Caco-2 (cell line): Measurements from ENCODE around the gene COL24A1. TPM values are rescaled to one million over a fixed set of nuclear protein-coding genes. Genes with fewer than 3 reads are reported as not detected.

Source experiments
- BruUV-seq: library from RNA; stranded (reverse); fragments of 400-500 nt; replicated peaks from 2 replicates; lab custom pipeline; 2021; lab: Mats Ljungman, UMichigan
- CTCF ChIA-PET: fragments of 300-600 bp; sonication (Branson Sonifier 250); formaldehyde crosslinking; loops from one replicate; lab custom pipeline; 2022; ENCODE audit warnings: antibody characterized with exemption; lab: Charles Lee
- POLR2A ChIA-PET: fragments of 300-600 bp; sonication (Branson Sonifier 250); formaldehyde crosslinking; loops from one replicate; lab custom pipeline; 2022; ENCODE audit warnings: antibody characterized with exemption; lab: Charles Lee
- DNase-seq, 2 experiments: peaks; one replicate each; pipeline versions ENCODE4 v3.0.0 to v3.0.0-alpha.2; 2020 to 2022
- H3K27me3 ChIP-seq: replicated peaks from 2 replicates; pipeline ENCODE4 v1.6.0; 2011; ENCODE audit warnings: low read length; ENCODE audit not compliant: control insufficient read depth, insufficient read depth
- H3K36me3 ChIP-seq: 2 replicates; pipeline ENCODE4 v1.5.1; 2011; ENCODE audit warnings: low read length; ENCODE audit not compliant: control insufficient read depth, insufficient read depth
- H3K4me1 ChIP-seq: fragments of 250-450 bp; sonication (Bioruptor Pico); 2 replicates; pipeline ENCODE4 v1.5.1; 2020; ENCODE audit warnings: mild to moderate bottlenecking
- H3K4me3 ChIP-seq: 2 replicates; pipeline ENCODE4 v1.5.1; 2011; ENCODE audit warnings: low read depth, mild to moderate bottlenecking, control low read depth, low read length
- H3K9me3 ChIP-seq: fragments of 250-450 bp; sonication (Bioruptor Pico); 2 replicates; pipeline ENCODE4 v1.5.1; 2020; ENCODE audit warnings: mild to moderate bottlenecking, moderate library complexity
- H3K27ac Mint-ChIP-seq: one replicate; pipeline ENCODE4 v1.8.0; 2022; ENCODE audit warnings: mixed read lengths; ENCODE audit not compliant: unreplicated experiment
- H3K27me3 Mint-ChIP-seq: one replicate; pipeline ENCODE4 v1.8.0; 2022; ENCODE audit warnings: mixed read lengths; ENCODE audit not compliant: insufficient read depth, unreplicated experiment
- H3K36me3 Mint-ChIP-seq: one replicate; pipeline ENCODE4 v1.8.0; 2022; ENCODE audit warnings: mild to moderate bottlenecking, mixed read lengths; ENCODE audit not compliant: insufficient read depth, unreplicated experiment
- H3K4me1 Mint-ChIP-seq: one replicate; pipeline ENCODE4 v1.8.0; 2022; ENCODE audit warnings: low read depth, mixed read lengths; ENCODE audit not compliant: unreplicated experiment
- H3K4me3 Mint-ChIP-seq: one replicate; pipeline ENCODE4 v1.8.0; 2022; ENCODE audit warnings: mild to moderate bottlenecking, moderate library complexity, mixed read lengths; ENCODE audit not compliant: unreplicated experiment
- H3K9me3 Mint-ChIP-seq: one replicate; pipeline ENCODE4 v1.8.0; 2022; ENCODE audit warnings: mixed read lengths; ENCODE audit not compliant: unreplicated experiment
- intact Hi-C: fragments of 100-400 bp; cut with micrococcal nuclease; formaldehyde crosslinking; loops from one replicate; pipeline ENCODE4 v1.10.0; 2022; ENCODE audit not compliant: unreplicated experiment
- total RNA-seq: library from RNA; stranded (reverse); gene quantifications from 2 replicates; pipeline ENCODE4 v1.2.3, GENCODE V29; 2022
- TF ChIP-seq, protein P1 (sequence below), 2 experiments: fragments of 200-600 bp in 1 of 2; IDR thresholded peaks; 1 replicate in 1 of 2; 2 replicates in 1 of 2; pipeline versions ENCODE4 v1.5.1 to v1.8.0; 2011 to 2022; ENCODE audit warnings: antibody characterized with exemption in 1 of 2, control low read depth in 1 of 2, inconsistent platforms in 1 of 2, low read depth in 1 of 2, low read length in 1 of 2, mild to moderate bottlenecking in 1 of 2, moderate library complexity in 1 of 2; ENCODE audit not compliant: insufficient read depth in 1 of 2, severe bottlenecking in 1 of 2, unreplicated experiment in 1 of 2

Gene COL24A1
- total RNA-seq, 1 experiment from 2014 or later = 0.07 TPM

DNA sequence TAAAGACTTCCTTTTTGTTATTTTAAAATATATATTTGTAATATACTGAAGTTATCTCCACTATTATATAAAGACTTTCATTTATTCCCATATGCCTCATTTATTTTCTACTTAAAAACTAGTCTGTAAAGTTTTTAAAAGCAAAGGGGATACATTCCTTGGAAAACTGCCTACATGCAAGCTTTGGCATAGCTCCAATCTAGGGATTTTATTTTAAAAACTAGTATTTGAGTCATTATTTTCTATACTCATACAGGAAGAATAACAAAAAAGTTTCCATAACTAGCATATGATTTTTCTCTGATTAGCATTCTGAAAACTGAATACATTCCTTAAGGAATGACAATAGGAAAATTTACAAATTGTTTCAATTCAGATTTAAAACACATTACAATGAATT, 88.9 kb downstream of the COL24A1 start:
- H3K27me3 ChIP-seq = no peaks in the 10 kb centered on the region
- no peaks in the 10 kb centered on the region for H3K4me1 ChIP-seq
- CTCF ChIA-PET = no interaction called here
- POLR2A ChIA-PET = no interaction called here
- no peaks in the 10 kb centered on the region for H3K9me3 Mint-ChIP-seq
- no peak overlapping the region for H3K27ac Mint-ChIP-seq
- no TSS peak for BruUV-seq
- H3K36me3 ChIP-seq = no peaks in the 10 kb centered on the region
- intact Hi-C loops = no loop called here
- no peaks in the 10 kb centered on the region for H3K36me3 Mint-ChIP-seq
- no peaks in the 10 kb centered on the region for H3K4me1 Mint-ChIP-seq
- H3K27me3 Mint-ChIP-seq = no peaks in the 10 kb centered on the region
- no peak for DNase-seq
- TF ChIP-seq, protein P1, sequence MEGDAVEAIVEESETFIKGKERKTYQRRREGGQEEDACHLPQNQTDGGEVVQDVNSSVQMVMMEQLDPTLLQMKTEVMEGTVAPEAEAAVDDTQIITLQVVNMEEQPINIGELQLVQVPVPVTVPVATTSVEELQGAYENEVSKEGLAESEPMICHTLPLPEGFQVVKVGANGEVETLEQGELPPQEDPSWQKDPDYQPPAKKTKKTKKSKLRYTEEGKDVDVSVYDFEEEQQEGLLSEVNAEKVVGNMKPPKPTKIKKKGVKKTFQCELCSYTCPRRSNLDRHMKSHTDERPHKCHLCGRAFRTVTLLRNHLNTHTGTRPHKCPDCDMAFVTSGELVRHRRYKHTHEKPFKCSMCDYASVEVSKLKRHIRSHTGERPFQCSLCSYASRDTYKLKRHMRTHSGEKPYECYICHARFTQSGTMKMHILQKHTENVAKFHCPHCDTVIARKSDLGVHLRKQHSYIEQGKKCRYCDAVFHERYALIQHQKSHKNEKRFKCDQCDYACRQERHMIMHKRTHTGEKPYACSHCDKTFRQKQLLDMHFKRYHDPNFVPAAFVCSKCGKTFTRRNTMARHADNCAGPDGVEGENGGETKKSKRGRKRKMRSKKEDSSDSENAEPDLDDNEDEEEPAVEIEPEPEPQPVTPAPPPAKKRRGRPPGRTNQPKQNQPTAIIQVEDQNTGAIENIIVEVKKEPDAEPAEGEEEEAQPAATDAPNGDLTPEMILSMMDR (IDR thresholded peaks at IDR 0.05; ENCODE audit: insufficient read depth in 1 of 2, low read depth in 1 of 2, low read length in 1 of 2, severe bottlenecking in 1 of 2, unreplicated experiment in 1 of 2) = no peak
- no peaks in the 10 kb centered on the region for H3K9me3 ChIP-seq
- H3K4me3 ChIP-seq = no peak overlapping the region
- H3K4me3 Mint-ChIP-seq = no peak overlapping the region

DNA sequence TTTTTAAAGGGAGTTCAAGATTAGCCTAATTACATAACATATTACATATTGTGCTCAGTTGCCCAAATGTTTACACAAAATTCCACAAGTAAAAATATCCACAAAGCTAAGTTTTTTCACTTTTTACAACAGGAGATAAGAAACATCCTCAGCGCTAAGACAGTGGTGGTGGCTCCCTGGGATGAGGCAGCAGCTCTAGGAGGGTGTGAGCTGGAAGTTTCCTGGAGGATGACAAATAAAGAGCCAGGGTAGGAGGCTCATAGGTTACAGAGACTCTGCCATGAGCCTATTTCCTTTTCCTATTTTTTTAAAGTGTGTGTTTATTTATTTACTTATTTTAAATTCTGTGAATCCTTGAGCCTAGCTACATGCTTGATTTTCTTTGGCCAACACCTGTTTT, 91.7 kb downstream of the COL24A1 start:
- H3K4me1 ChIP-seq = no peaks in the 10 kb centered on the region
- no peaks in the 10 kb centered on the region for H3K36me3 ChIP-seq
- no peak overlapping the region for H3K4me3 Mint-ChIP-seq
- intact Hi-C loops = no loop called here
- no peak overlapping the region for H3K4me3 ChIP-seq
- TF ChIP-seq, protein P1 (IDR thresholded peaks at IDR 0.05; ENCODE audit: insufficient read depth in 1 of 2, low read depth in 1 of 2, low read length in 1 of 2, severe bottlenecking in 1 of 2, unreplicated experiment in 1 of 2) = no peak
- POLR2A ChIA-PET = no interaction called here
- no peaks in the 10 kb centered on the region for H3K27me3 ChIP-seq
- no peaks in the 10 kb centered on the region for H3K4me1 Mint-ChIP-seq
- no peaks in the 10 kb centered on the region for H3K9me3 Mint-ChIP-seq
- no peaks in the 10 kb centered on the region for H3K27me3 Mint-ChIP-seq
- no peak for DNase-seq
- BruUV-seq = no TSS peak
- no peaks in the 10 kb centered on the region for H3K9me3 ChIP-seq
- H3K36me3 Mint-ChIP-seq = no peaks in the 10 kb centered on the region
- H3K27ac Mint-ChIP-seq = no peak overlapping the region
- CTCF ChIA-PET = no interaction called here

DNA sequence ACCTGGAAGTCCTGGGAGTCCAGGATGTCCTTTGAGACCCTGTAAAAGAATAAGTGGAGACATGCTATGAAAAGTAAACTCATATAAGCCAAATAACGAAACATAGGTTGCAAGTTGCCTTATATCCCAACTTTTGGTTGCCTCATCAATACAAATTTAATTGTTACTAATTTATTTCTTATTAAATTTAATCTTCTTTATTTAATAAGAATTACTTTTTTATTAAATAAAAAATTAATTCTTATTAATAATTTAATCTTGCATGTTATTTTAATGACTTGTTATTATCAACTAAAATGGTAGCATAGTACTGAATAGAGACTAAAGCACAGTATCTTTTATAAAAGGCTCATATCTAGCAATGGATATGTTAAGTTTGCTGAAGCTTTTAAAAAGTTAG, 92.9 kb downstream of the COL24A1 start:
- Histone ChIP-seq H3K27me3 (no peaks in the 10 kb centered on the region), H3K4me1 (no peaks in the 10 kb centered on the region), H3K36me3 (no peaks in the 10 kb centered on the region), H3K4me3 (no peak overlapping the region), H3K9me3 (no peaks in the 10 kb centered on the region)
- Mint-ChIP-seq H3K4me3 (no peak overlapping the region), H3K9me3 (no peaks in the 10 kb centered on the region), H3K27me3 (no peaks in the 10 kb centered on the region), H3K36me3 (no peaks in the 10 kb centered on the region), H3K27ac (no peak overlapping the region), H3K4me1 (no peaks in the 10 kb centered on the region)
- CTCF ChIA-PET = no interaction called here
- POLR2A ChIA-PET = no interaction called here
- TF ChIP-seq, protein P1 (IDR thresholded peaks at IDR 0.05; ENCODE audit: insufficient read depth in 1 of 2, low read depth in 1 of 2, low read length in 1 of 2, severe bottlenecking in 1 of 2, unreplicated experiment in 1 of 2) = no peak
- DNase-seq = no peak
- intact Hi-C loops = no loop called here
- no TSS peak for BruUV-seq
